AG09309 (cell line): Measurements from ENCODE around the gene BOD1L1.
"Not testable (repeated sequence)": the region's sequence is repeated elsewhere in the genome, so short reads cannot be mapped to it uniquely, and the experiment has no call there.

Experiments
- DNase-seq: peaks from one replicate; pipeline ENCODE4 v3.0.0-alpha.2; 2010; ENCODE audit warnings: low read depth
- H3K4me3 ChIP-seq: 2 replicates; pipeline ENCODE4 v1.5.1; 2011; ENCODE audit warnings: mild to moderate bottlenecking, low read depth, low read length, moderate library complexity; ENCODE audit not compliant: control insufficient read depth
- TF ChIP-seq, protein P1 (sequence below): IDR thresholded peaks from 2 replicates; pipeline ENCODE4 v1.5.1; 2011; ENCODE audit warnings: mild to moderate bottlenecking, low read depth, low read length, inconsistent platforms; ENCODE audit not compliant: insufficient read depth, control insufficient read depth; ENCODE audit errors: missing control alignments

BOD1L1 gene

DNA sequence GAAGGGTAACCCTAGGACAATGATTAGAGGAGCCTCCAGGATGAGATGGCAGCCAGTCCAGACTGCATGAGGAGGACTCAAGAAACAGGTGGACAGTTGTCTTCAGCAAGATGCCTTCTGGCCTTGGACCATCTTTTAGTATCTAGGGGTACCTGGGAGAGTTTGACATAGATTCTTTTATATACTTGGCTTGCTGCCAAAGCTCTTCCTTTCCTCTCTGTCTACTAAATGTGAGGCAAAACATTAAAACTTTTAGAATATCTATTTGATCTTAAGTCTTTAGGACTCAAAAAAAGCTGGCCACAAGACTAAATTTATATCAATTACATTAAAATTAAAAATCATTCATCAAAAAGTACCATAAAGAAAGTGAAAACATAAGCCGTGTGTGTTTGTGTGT is 64.6 kb downstream of the BOD1L1 start:
- TF ChIP-seq, protein P1, sequence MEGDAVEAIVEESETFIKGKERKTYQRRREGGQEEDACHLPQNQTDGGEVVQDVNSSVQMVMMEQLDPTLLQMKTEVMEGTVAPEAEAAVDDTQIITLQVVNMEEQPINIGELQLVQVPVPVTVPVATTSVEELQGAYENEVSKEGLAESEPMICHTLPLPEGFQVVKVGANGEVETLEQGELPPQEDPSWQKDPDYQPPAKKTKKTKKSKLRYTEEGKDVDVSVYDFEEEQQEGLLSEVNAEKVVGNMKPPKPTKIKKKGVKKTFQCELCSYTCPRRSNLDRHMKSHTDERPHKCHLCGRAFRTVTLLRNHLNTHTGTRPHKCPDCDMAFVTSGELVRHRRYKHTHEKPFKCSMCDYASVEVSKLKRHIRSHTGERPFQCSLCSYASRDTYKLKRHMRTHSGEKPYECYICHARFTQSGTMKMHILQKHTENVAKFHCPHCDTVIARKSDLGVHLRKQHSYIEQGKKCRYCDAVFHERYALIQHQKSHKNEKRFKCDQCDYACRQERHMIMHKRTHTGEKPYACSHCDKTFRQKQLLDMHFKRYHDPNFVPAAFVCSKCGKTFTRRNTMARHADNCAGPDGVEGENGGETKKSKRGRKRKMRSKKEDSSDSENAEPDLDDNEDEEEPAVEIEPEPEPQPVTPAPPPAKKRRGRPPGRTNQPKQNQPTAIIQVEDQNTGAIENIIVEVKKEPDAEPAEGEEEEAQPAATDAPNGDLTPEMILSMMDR: no peak
- no peak for DNase-seq
- H3K4me3 ChIP-seq: no peak overlapping the region

DNA sequence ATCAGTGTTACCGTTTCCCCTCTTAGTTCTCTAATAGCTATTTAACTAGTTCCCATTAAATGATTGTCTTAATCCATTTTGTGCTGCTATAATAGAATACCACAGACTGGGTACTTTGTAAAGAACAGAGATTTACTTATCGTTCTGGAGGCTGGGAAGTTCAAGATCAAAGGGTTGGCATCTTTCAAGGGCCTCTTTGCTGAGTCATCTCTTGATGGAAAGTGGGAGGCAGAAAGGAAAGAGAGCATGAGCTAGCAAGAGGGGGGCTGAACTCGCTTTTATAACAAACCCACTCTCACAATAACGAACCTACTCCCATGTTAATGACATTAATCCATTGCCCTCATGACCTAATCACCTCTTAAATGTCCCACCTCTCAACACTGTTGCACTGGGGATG is 65.9 kb downstream of the BOD1L1 start:
- TF ChIP-seq, protein P1: no peak
- no peak for DNase-seq

DNA sequence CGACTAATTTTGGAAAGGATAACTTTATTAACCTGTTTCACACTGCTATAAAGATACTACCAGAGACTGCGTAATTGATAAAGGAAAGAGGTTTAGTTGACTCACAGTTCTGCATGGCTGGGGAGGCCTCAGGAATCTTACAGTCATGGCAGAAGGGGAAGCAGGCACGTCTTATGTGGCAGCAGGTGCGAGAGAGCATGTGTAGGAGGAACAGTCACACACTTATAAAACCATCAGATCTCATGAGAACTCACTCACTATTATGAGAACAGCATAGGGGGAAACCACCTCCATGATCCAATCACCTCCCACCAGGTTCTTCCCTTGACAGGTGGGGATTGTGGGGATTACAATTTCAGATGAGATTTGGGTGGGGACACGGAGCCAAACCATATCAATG is 67.4 kb downstream of the BOD1L1 start:
- DNase-seq, H3K4me3 ChIP-seq: not testable (repeated sequence)

More for the DNA sequence above, 65.9 kb downstream of the BOD1L1 start:
- H3K4me3 ChIP-seq: no peak overlapping the region

DNA sequence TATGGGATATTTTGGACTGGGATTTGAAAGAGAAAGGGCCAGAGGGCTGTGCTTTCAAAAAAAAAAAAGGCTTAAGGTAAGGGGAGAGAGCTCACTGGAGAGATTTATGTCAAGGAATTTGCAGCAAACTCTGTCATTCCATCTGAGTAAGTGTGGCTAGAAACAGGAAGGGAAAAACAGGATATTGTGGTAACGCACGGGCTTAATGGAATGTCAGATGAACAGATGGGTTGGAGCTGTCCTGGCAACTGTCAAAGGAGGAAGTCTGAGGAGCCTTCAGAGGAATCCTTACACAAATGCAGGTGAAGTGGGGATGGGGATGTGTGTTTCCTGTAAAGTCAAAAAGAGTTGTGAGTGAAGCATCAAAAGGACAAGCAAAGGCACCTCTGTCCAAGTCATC is 68.1 kb downstream of the BOD1L1 start:
- H3K4me3 ChIP-seq: no peak overlapping the region
- peak; percentile 40 for DNase-seq
- TF ChIP-seq, protein P1: no peak

DNA sequence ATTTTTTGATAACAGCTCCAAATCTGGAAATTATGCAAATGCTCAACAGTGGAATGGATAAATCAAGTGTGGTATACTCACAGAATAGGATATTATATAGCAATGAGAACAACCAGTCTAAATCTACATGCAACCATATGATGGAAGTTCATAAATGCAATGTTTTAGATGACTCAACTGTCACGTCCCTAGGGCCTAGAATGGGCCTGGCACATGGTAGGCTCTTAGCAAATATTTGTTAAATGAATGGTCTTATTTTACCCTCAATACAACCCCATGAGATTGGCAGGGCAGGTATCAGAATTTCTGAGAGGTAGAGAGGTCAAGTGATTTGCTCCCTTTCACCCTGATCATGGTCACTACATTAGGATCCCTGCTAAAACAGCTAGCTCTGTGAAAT is 68.6 kb downstream of the BOD1L1 start:
- TF ChIP-seq, protein P1: no peak

DNA sequence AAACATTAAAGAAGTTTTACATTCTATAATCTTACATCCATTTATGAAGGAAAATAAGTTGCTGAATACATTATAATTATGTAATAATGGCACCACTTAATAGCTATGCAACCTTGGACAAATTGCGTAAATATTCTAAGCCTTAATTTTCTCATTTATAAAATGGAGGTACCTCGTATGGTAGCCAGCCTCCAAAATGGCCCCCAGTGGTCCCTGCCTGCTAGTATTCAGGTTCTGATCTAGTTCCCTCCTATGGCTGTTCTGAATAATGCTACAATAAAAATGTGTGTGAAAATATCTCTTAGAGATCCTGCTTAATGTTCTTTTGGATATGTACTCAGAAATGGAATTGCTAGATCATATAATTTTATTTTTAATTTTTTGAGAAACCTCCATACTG is 72.2 kb downstream of the BOD1L1 start:
- TF ChIP-seq, protein P1: no peak
- H3K4me3 ChIP-seq: no peak overlapping the region
- no peak for DNase-seq

More for the DNA sequence above, 68.6 kb downstream of the BOD1L1 start:
- DNase-seq: no peak
- H3K4me3 ChIP-seq: no peak overlapping the region

DNA sequence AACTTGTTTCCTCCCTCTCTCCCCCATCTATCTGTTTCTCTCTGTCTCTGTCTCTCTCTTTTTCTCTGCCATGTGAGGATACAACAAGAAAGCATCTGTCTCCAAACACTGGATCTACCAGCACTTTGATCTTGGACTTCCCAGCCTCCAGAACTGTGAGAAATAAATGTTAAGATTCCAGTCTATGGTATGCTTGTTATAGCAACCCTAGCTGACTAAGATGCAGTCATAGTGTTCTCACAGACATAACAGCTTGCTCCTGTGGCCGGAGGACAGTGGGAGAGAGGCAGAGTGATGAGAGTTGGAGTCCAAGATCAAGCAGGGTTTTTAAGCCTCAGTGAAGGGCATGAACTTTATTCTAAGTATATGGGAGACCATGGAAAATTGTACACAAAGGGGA is 74.4 kb downstream of the BOD1L1 start:
- DNase-seq: no peak
- no peak overlapping the region for H3K4me3 ChIP-seq
- TF ChIP-seq, protein P1: no peak
